SKM-1 treated with dmso at 0.1 percent for 144 hours (cell line): ENCODE results near the gene CTIF.

Source experiments
- DNase-seq: peaks from one replicate; lab custom pipeline; 2025; ENCODE audit not compliant: unreplicated experiment; lab: John Stamatoyannopoulos, UW

CTIF gene

GRCh38 chr18:48723016-48723415 is 184.2 kb downstream of the CTIF start:
- DNase-seq = no peak

GRCh38 chr18:48723837-48724236 is 185.0 kb downstream of the CTIF start:
- no peak for DNase-seq

- DNase-seq = no peak
These were observed 185.6 kb downstream of the CTIF start for GRCh38 chr18:48724442-48724841.

GRCh38 chr18:48724939-48725338 is 186.1 kb downstream of the CTIF start:
- DNase-seq = no peak

- no peak for DNase-seq
These were observed 186.7 kb downstream of the CTIF start for GRCh38 chr18:48725562-48725961.

- DNase-seq = no peak
These were observed 188.8 kb downstream of the CTIF start for GRCh38 chr18:48727681-48728080.

- no peak for DNase-seq
These were observed 189.5 kb downstream of the CTIF start for GRCh38 chr18:48728204-48728833.

GRCh38 chr18:48729404-48729803 is 190.6 kb downstream of the CTIF start:
- no peak for DNase-seq

- no peak for DNase-seq
These were observed 191.2 kb downstream of the CTIF start for GRCh38 chr18:48730010-48730409.

GRCh38 chr18:48732767-48733424 is 194.1 kb downstream of the CTIF start:
- DNase-seq = no peak

- no peak for DNase-seq
These were observed 194.9 kb downstream of the CTIF start for GRCh38 chr18:48733643-48734253.

GRCh38 chr18:48734460-48734859 is 195.6 kb downstream of the CTIF start:
- no peak for DNase-seq

GRCh38 chr18:48735080-48735676 is 196.3 kb downstream of the CTIF start:
- no peak for DNase-seq

- DNase-seq = no peak
These were observed 196.9 kb downstream of the CTIF start for GRCh38 chr18:48735681-48736255.

GRCh38 chr18:48736321-48737260 is 197.8 kb downstream of the CTIF start:
- DNase-seq = no peak

GRCh38 chr18:48739266-48740067 is 200.6 kb downstream of the CTIF start:
- no peak for DNase-seq

- no peak for DNase-seq
These were observed 201.2 kb downstream of the CTIF start for GRCh38 chr18:48740068-48740440.

- no peak for DNase-seq
These were observed 202.1 kb downstream of the CTIF start for GRCh38 chr18:48740851-48741485.

GRCh38 chr18:48741866-48742265 is 203.0 kb downstream of the CTIF start:
- no peak for DNase-seq
